ENCODE results near the gene MISP3. TPM values are rescaled to one million over a fixed set of nuclear protein-coding genes. Genes with fewer than 3 reads are reported as not detected.

Gene MISP3
- total and polyA plus RNA-seq, 9 of the 15 experiments (the other 6 are each of a cell fraction or from before 2014, with no cell fraction given) = 0.25 to 5.6 (median 1.6) TPM

DNA sequence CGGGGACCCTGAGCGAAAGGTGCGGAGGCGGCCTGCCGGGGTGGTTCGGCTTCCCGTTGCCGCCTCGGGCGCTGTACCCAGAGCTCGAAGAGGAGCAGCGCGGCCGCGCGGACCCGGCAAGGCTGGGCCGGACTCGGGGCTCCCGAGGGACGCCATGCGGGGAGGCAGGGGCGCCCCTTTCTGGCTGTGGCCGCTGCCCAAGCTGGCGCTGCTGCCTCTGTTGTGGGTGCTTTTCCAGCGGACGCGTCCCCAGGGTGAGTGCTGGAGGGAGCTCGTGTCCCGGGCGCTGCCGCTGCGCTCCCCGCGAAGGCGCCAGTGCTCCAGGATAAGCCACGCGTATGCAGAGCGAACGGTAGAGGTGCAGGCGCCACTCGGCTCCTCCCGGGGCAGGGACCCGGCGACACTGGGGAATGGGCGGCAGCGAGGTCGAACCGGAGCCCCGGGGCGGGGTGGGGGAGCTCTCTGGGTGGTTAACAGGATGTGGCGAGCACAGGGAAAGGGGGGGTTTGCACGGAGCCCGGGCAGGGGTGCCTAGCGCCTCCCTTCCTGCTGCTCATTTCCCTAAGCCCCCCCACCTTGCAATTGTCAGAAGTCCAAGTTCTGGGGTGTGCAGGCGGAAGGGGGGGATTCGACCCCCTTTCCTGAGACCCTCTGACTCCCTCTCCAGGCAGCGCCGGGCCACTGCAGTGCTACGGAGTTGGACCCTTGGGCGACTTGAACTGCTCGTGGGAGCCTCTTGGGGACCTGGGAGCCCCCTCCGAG lies 40.7 kb upstream of the MISP3 start, which contains the start of gene IL27RA (continued):
- TF ChIP-seq TEAD4 (IDR thresholded peaks at IDR 0.05; ENCODE audit: low read length) (no peak), TEAD4 (CRISPR knock-in tag; IDR thresholded peaks at IDR 0.05; ENCODE audit: borderline replicate concordance) (no peak), MCM2 (IDR thresholded peaks at IDR 0.05; ENCODE audit: low read depth) (no peak), ZNF778 (CRISPR knock-in tag; IDR thresholded peaks at IDR 0.05) (no peak), SIN3B (IDR thresholded peaks at IDR 0.05; ENCODE audit: low read depth) (no peak), POLR2G (IDR thresholded peaks at IDR 0.05; ENCODE audit: low read depth, low read length) (peak; percentile 92), ZFX (CRISPR knock-in tag; IDR thresholded peaks at IDR 0.05) (peak; percentile 90), POLR2AphosphoS5 (IDR thresholded peaks at IDR 0.05; ENCODE audit: control insufficient read depth, insufficient read depth, low read depth, low read length) (no peak; the same call in 1 of the 2 replicates), PHTF2 (CRISPR knock-in tag; IDR thresholded peaks at IDR 0.05) (no peak), ZC3H4 (CRISPR knock-in tag; IDR thresholded peaks at IDR 0.05; ENCODE audit: borderline replicate concordance) (no peak; the same call in 1 of the 2 replicates), ZNF785 (CRISPR knock-in tag; IDR thresholded peaks at IDR 0.05) (no peak), ZNF830 (CRISPR knock-in tag; IDR thresholded peaks at IDR 0.05) (no peak), SPI1 (IDR thresholded peaks at IDR 0.05; ENCODE audit: borderline replicate concordance, low read depth, low read length) (no peak), ZNF449 (CRISPR knock-in tag; IDR thresholded peaks at IDR 0.05) (no peak)
- TF ChIP-seq, protein P1, sequence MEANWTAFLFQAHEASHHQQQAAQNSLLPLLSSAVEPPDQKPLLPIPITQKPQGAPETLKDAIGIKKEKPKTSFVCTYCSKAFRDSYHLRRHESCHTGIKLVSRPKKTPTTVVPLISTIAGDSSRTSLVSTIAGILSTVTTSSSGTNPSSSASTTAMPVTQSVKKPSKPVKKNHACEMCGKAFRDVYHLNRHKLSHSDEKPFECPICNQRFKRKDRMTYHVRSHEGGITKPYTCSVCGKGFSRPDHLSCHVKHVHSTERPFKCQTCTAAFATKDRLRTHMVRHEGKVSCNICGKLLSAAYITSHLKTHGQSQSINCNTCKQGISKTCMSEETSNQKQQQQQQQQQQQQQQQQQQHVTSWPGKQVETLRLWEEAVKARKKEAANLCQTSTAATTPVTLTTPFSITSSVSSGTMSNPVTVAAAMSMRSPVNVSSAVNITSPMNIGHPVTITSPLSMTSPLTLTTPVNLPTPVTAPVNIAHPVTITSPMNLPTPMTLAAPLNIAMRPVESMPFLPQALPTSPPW (CRISPR knock-in tag; IDR thresholded peaks at IDR 0.05) = peak; percentile 96
